Activated naive CD4-positive, alpha-beta T cell treated with anti-CD3 and anti-CD28 coated beads, Interleukin-2, amount 50 U/mL, for 72 hours (primary cell): Measurements from ENCODE around the gene CELF2. TPM values are rescaled to one million over a fixed set of nuclear protein-coding genes. Genes with fewer than 3 reads are reported as not detected.

Experiments
- ATAC-seq, 2 donors: fragments of 150-1000 bp; cut with Tn5 transposase; 2 replicates each; pipeline ENCODE4 v1.10.0; 2021; ENCODE audit warnings: mild to moderate bottlenecking in 2 of 2, moderate library complexity in 2 of 2
- DNase-seq, 2 donors: peaks; one replicate each; pipeline ENCODE4 v3.0.0; 2021 to 2022; ENCODE audit warnings: low spot score in 2 of 2
- H3K27ac Mint-ChIP-seq, 2 donors: one replicate each; pipeline ENCODE4 v1.8.0; 2022; ENCODE audit warnings: mild to moderate bottlenecking in 2 of 2, mixed read lengths in 2 of 2
- H3K36me3 Mint-ChIP-seq, 2 donors: one replicate each; pipeline ENCODE4 v1.8.0; 2022; ENCODE audit warnings: mixed read lengths in 2 of 2
- H3K9me3 Mint-ChIP-seq, 2 donors: one replicate each; pipeline ENCODE4 v1.8.0; 2022; ENCODE audit warnings: mixed read lengths in 2 of 2
- total RNA-seq, 2 donors: library from RNA; stranded (reverse); gene quantifications; one replicate each; pipeline ENCODE4 v1.2.3, GENCODE V29; 2022

CELF2 gene
- total RNA-seq, 2 donors from 2014 or later: 95.0 to 120 TPM

DNA sequence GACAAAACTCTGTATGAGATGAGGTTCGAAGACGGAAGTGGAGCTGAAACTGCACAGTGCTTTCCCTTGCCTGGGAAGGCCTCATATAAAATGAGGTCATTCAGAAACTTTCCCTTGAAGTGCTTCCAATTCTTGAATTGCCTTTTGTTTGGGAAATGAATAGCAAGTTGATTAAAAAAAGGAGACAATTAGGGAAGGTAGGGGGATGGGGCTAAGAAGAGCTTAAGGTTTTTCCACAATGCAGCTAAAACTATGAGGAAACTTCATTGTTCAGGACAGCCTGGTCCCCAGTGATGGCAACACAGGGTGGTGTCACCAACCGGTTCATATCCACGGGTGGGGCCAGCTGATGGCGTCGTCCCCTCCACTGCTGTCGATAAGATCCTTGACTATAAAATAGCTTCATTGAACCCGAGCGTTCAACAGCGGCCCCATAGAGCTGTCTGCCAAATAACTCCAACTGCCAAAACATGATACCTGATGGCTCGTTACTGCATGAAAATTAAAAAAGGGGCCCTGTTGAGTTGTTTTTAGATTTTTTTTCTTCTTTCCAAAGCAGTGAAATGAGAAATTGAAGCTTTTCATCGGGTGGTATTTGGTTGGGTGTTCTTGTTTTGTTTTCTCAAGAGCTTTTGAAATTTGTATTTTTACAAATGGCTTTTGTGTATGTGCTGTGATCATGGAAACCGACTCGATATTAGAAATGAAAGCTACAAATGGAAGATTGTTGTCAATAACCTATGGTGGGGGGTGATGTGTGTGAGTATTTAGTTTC, 2.8 kb upstream of the CELF2 start:
- no peak for DNase-seq

DNA sequence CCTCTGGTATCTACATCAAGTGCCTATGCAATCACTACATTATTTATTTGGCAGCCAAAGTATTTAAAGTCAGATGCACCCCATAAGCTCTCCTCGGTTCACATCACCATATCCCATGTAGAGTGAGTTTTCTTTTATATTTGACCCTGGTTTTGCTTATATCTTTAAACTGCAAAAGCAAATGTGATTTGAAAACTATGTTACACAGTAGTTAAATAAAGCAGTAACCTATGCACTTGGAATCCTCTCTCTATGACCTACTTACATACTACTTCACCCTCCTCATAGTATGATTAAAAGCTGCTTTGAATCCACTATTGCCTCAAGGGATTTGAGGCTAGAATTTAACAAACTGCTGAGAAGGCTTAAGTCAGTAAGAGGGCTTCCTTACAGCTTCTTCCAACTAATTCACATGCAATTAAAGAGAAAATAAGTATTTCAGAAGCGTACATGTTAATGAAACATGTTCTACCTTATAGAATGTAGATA, 2.2 kb upstream of the CELF2 start:
- Mint-ChIP-seq H3K27ac (no peak overlapping the region), H3K9me3 (no peaks in the 10 kb centered on the region), H3K36me3 (peaks cover 0 to 6% of the 10 kb centered on the region in 2 donors)
- DNase-seq: no peak
- ATAC-seq: no peak

More for the DNA sequence above, 2.8 kb upstream of the CELF2 start:
- H3K9me3 Mint-ChIP-seq: no peaks in the 10 kb centered on the region
- ATAC-seq: no peak
- H3K27ac Mint-ChIP-seq: no peak overlapping the region
- peaks cover 0 to 6% of the 10 kb centered on the region in 2 donors for H3K36me3 Mint-ChIP-seq

DNA sequence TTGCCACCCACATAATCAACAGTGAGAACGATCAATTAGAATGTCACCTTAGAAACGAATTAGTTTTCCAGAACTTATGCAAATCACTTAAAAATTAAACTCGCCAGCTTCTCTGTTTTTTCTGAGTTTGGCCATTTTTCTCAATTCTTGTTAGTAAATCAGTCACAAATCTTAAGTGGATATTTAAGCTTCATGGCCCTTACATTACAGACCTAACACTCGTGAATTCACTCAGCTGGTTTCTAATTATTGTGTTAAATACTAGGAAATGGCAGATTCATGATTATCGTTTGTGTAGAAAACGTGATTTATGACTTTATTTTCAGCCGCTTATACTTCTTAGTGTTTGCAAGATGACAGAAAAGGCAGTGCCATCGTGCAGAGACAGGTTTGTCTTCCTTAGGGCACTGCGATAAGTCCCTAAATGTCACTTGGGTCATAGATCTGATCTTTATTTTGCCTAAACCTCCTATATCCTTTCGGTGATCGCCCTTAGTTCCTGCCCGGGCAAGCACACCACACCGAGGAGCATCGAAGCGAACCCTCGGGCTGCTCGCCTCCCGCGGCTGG, 587 bp upstream of the CELF2 start:
- ATAC-seq: peak in 1 of 2 donors; percentile 44
- H3K36me3 Mint-ChIP-seq: peaks cover 0 to 6% of the 10 kb centered on the region in 2 donors
- H3K9me3 Mint-ChIP-seq: no peaks in the 10 kb centered on the region
- no peak for DNase-seq
- no peak overlapping the region for H3K27ac Mint-ChIP-seq

DNA sequence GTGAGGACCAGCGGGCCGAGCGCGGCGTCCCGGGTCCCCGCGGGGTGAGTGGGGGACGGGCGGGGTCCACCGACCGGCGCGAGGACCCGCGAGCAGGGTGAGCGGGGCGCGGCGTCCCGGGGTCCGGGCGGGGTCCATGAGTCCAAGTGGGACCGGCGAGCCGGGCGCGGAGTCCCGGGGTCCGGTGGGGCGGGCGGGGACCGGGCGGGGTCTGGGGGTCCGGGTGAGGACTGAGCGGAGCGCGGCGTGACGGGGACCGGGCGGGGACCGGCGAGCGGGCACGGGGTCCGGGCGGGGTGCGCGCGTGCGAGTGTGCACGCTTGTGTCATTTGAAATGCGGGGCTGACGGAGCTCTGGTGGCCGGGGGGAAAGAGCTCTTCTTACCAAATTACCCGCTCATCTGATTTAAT, 765 bp downstream of the CELF2 start:
- no peaks in the 10 kb centered on the region for H3K36me3 Mint-ChIP-seq
- ATAC-seq: peak; percentile 17 to 19
- H3K27ac Mint-ChIP-seq: peak overlapping the region in 1 of 2 donors; percentile 22
- no peaks in the 10 kb centered on the region for H3K9me3 Mint-ChIP-seq
- peak in 1 of 2 donors; percentile 13 for DNase-seq

DNA sequence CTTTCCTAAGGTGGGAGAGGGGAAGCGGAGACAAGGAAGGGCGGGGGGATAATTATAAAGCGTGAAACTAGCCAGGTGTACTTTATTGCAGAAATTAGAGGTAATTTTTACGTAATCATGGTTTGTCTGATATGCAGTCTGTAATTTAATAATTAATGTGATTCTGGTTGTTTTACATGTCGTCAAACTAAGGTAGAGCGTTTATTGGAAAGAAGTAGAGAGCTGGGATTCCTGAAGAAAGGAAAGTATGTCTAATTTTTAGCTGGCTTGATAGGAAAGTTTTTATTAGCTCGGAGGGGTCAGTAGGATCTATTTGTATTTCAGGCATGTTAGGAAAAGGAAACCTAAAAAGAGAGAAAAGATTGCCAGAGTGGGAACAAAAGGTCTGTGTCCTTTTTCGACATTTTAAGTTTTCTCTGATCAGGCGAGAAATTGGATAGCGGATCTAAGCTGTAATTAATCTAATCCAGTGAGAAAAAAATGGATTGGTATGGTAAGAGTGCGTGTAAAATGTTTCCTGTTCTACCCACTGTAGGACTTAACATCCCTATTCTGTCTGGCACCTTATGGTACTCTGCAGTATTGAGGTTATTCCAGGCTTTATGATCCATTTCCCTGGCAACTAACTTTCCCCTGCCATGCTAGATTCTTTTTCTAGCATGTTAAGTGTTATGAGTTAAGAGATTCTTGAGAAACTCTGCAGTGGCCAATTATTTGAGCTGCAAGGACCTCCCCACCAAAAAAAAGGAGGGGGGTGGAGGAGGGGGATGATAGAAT, 1.4 kb downstream of the CELF2 start:
- ATAC-seq (no peak), DNase-seq (no peak)
- Mint-ChIP-seq H3K36me3 (no peaks in the 10 kb centered on the region), H3K9me3 (no peaks in the 10 kb centered on the region), H3K27ac (peak overlapping the region in 1 of 2 donors; percentile 22)

DNA sequence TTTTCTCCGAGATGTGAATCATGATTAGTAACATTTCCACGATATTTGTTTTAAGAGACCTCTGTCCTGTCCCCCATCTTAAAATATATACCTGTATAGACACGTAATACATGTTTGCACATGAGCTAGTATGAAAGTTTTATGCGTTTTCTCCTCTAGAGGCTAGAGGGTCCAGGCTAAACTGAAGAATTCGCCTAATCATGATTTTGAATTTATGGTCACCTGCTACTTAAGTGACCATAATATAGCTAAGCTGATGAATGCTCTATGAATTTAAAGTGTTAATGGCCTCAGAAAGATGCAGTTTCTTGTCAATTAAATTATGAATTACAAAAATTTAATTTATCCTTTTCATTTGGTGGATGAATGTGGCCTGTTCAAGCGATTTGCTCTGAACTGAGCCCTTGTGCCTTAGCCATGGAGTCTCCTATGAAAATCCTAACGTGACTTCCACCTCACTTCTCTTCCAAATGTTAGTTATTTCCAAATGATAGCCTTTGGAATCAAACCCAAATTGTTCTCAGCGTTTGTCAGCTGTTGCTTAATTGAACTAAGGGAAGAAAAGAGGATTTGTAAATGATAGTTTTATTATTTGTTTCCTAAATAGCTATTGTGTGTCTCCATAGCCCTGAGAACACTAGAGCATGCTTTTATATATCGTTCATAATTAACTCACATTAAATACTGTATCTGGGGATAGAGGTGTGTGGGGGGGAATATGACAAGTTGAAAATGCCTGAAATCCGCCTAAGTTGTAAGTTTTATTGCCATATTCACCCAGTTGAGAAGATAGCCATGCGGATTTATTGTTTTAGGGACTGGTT, 2.3 kb downstream of the CELF2 start:
- no peak for ATAC-seq
- DNase-seq: no peak
- H3K27ac Mint-ChIP-seq: no peak overlapping the region
- no peaks in the 10 kb centered on the region for H3K9me3 Mint-ChIP-seq
- no peaks in the 10 kb centered on the region for H3K36me3 Mint-ChIP-seq

DNA sequence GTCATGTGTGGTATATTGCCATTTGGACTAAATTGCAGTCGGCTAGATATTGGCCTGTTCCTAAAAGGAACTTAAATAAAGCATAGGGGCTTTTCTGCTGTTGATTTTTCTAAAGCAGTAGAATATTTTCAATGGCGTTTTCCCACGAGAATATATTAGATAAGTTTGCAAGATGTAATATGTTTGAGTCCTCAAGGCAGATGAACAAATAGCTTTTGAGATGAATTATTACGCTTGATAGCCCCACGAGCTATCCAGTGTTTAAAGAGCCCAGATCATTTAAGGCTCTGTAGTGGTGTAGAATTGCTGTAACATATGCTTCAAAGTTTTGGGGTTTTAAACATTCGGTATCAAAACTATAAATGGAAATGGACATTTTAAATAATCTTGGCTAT, 2.9 kb downstream of the CELF2 start:
- H3K9me3 Mint-ChIP-seq: no peaks in the 10 kb centered on the region
- DNase-seq (no peak), ATAC-seq (no peak)
- no peak overlapping the region for H3K27ac Mint-ChIP-seq
- no peaks in the 10 kb centered on the region for H3K36me3 Mint-ChIP-seq

DNA sequence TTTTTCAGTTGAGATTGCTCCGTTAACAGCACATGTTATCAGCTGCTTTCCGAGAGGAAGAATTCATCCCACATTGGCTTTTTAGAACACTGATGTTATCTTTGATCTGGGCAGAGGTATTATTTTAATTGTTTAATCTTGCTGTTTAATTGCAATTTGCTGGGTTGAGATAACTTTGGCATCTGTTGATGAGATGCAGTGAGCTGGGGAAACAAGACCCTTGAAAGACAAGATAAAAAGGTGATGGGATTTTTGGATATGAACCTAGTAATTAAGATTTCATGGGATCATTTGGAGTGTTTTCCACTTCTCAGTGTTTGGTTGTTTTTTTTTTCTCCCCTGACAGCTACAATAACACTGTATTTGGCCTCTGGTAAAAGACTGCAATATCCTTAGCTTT, 4.5 kb downstream of the CELF2 start:
- ATAC-seq: no peak
- no peaks in the 10 kb centered on the region for H3K36me3 Mint-ChIP-seq
- no peak for DNase-seq
- no peaks in the 10 kb centered on the region for H3K9me3 Mint-ChIP-seq
- H3K27ac Mint-ChIP-seq: no peak overlapping the region

DNA sequence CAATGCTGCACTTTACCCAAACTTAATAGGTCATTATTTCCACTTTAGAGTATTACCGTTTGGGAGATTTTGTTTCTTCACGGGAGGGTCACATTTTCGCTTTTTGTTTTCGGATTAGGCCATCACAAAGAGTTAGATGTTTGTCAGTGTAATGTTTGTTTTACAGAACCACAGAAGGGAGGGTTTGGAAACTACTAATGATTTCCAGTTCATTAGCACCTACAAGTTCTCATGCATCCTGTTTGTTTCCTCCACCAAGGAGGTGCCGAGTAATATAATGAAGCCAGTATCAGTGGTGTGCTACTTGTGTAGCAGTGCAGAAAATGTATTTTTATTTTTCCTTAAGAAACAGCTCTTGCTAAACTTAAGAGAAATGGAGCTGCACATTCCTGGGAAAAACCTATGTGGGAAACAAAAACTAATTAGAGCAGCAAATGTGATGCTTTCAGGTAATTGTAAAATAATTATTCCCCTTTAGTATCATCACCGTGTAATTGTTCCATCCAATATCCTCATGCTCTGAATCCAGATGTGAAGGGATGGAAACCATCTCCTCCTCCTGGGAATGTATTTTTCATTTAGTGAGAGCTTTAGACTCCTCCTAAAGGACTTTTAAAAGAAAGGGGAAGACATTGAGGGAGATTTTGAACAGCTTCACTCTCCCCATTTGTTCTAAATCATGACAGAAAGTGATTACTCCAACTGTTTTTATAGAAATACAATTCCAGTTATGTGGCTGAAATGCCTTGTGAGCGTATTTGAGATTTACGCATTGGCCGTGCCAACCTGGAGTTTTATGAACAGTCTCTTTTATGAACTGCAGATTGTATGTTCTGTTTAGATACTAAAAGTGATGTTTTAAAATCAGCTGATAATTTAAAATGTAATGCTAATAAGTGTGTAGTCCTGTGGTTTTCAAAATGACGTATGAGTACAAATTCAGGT, 5.6 kb downstream of the CELF2 start:
- no peaks in the 10 kb centered on the region for H3K36me3 Mint-ChIP-seq
- H3K9me3 Mint-ChIP-seq: no peaks in the 10 kb centered on the region
- ATAC-seq (no peak), DNase-seq (no peak)
- no peak overlapping the region for H3K27ac Mint-ChIP-seq

DNA sequence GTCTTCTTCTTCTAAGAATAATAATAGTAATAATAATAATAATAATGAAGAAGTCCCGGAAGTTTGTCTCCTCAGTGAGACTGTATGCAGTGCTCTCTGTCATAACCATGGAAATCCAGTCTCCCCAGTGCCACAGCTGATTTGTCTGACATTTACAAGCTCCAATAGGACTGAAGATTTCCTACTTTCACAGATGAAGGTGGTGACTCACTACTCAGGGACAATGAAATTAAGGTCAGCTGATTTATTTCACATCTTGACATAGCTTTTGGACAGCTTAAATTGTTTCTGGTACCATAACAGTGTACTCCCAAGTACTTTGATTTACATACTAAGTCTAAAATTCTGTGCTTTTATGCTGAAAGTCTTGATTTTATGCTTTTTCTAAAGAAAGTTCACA, 6.9 kb downstream of the CELF2 start:
- ATAC-seq: peak in 1 of 2 donors; percentile 24
- Mint-ChIP-seq H3K9me3 (no peaks in the 10 kb centered on the region), H3K27ac (no peak overlapping the region), H3K36me3 (no peaks in the 10 kb centered on the region)
- DNase-seq: no peak

DNA sequence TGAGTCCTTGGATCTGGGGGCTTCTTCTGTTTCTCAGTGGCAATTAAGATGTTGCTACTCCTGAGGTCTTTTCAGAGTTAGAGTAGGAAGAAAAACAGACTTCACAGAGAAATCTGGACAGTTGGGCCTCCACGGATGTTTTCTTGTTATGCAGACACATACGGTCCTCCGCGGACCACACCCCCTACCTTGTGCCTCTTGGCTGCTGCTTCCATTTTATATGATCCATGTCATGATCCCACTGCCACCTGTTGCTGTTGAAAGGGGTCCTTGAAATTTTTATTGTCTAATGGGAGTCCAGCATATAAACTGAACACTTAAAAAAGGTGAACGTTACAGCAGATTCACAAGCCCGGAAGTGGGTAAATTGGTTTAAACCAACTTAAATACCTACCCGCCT, 8.3 kb downstream of the CELF2 start:
- ATAC-seq (no peak), DNase-seq (no peak)
- no peaks in the 10 kb centered on the region for H3K9me3 Mint-ChIP-seq
- H3K27ac Mint-ChIP-seq: no peak overlapping the region
- H3K36me3 Mint-ChIP-seq: no peaks in the 10 kb centered on the region

DNA sequence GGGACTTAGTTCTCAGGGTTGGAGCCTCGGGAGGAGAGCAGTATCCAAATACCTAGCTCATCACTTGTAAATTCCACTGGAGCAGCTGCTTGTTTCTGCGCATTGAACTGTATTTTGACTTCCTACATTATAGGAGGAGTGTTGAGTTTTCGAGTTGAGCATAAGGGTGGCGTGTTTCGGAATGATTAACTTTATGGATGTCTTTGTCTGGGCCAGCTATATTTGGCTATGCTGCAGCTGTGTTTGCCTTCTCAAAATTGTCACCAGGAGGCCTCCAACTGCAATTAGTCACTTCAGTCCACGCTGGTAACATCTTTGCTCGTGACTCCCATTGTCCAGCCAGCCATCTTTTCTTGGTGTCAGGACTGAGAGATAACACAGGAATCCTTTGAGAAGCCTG, 9.1 kb downstream of the CELF2 start:
- Mint-ChIP-seq H3K36me3 (no peaks in the 10 kb centered on the region), H3K9me3 (no peaks in the 10 kb centered on the region), H3K27ac (no peak overlapping the region)
- ATAC-seq: no peak
- no peak for DNase-seq

DNA sequence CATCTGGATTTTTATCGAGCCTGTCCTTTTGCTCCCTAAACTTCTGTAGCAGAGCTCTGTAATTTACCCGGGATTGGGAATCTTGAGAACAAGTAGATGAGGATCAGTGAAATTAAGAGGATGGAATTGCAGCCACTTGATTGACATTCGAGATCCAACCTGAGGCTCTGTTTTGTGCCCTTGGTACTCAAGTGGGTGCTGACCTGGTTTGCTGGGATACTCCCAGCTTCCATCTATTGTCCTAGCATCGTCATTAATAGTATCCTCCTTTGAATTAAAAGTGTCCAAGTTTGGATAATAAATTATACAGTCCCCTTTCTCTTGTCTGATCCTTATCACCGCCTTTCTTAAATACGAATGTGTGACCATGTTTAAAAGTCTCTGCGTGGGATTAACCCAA, 17.1 kb downstream of the CELF2 start:
- no peak for ATAC-seq
- Mint-ChIP-seq H3K9me3 (no peaks in the 10 kb centered on the region), H3K36me3 (no peaks in the 10 kb centered on the region), H3K27ac (no peak overlapping the region)
- DNase-seq: no peak

DNA sequence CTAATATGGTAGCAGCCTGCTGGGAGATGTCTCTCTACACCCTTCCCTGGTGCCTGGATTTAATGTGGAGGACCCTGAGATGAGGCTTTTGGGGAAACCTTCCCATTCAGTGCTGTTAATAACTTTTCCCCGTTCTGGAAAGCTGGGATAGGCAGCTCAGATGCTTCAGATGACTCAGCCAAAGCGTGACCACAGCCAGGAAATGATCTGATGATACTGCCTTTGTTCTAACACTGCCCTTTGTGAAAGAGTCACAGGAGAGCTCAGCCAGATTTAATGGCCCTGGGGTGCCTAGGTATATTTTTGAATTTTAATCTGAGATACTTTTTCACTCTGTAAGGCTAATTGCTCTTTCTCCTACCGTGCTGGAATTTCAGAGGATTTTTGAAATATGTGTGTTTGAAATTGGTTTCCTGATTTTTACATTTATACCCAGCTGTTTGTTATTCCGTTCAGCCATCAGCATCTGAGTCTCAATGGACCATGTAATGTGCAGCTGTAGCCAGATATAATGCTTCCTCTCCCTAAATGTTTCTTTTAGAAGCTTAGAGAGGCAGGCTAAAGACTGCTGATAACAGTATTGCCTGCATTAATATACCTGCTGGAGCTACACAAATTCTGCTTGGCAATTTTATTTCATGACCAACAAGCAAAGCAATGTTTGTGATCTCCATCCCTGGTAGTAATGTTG, 17.8 kb downstream of the CELF2 start:
- H3K36me3 Mint-ChIP-seq: no peaks in the 10 kb centered on the region
- ATAC-seq (no peak), DNase-seq (no peak)
- no peak overlapping the region for H3K27ac Mint-ChIP-seq
- no peaks in the 10 kb centered on the region for H3K9me3 Mint-ChIP-seq

DNA sequence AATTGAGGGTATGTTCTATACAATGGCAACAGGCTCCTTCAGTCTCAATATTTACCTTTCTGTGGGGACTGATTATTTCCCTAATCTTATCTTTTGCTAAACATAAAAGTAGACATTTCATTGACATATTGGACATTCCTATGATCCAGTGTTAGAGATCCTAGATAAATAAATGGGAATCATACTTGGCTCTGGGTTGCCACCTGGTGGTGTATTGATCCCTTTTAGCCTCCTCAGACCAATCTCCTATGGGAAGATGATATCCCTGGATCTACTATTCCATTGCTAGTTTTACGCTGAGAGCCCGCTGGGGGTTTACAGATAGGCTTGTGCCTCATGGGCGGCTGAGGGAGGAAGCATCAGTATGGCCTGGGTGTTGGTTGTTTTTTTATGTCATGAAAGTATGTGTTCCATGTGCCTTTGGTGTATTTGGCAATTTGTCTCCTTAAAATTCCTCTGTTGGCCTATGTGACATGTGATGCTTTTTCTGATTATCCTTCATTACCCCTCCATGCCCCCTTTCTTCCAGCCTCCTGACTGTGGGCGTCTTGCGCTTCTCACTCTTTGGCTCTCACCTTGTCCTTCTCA, 18.8 kb downstream of the CELF2 start:
- H3K9me3 Mint-ChIP-seq: no peaks in the 10 kb centered on the region
- no peaks in the 10 kb centered on the region for H3K36me3 Mint-ChIP-seq
- no peak overlapping the region for H3K27ac Mint-ChIP-seq
- DNase-seq (no peak), ATAC-seq (no peak)
